CD14-positive monocyte (primary cell): ENCODE results near the gene SPG21. TPM values are rescaled to one million over a fixed set of nuclear protein-coding genes. Genes with fewer than 3 reads are reported as not detected.

ENCODE experiments used
- DNase-seq, 3 donors: peaks; one replicate each; pipeline ENCODE4 v3.0.0-alpha.2; 2011 to 2022
- H2AFZ ChIP-seq: 2 replicates; pipeline ENCODE4 v1.6.0; 2012; ENCODE audit warnings: mild to moderate bottlenecking, low read depth, low read length, inconsistent platforms; ENCODE audit not compliant: insufficient read depth, poor library complexity, severe bottlenecking
- H3K27ac ChIP-seq, 2 donors: 1 replicate in 1 of 2; 2 replicates in 1 of 2; pipeline ENCODE4 v1.5.1; 2012 to 2013; ENCODE audit warnings: low read length in 2 of 2, control low read depth in 1 of 2, inconsistent platforms in 1 of 2, low read depth in 1 of 2, mild to moderate bottlenecking in 1 of 2
- H3K27me3 ChIP-seq, 2 donors: one replicate each; pipeline versions ENCODE4 v1.6.0 to v1.6.1; 2011 to 2013; ENCODE audit warnings: low read length in 2 of 2; ENCODE audit not compliant: control insufficient read depth in 2 of 2, insufficient read depth in 2 of 2
- H3K36me3 ChIP-seq, 2 donors: replicated peaks in 1 of 2; 1 replicate in 1 of 2; 2 replicates in 1 of 2; pipeline versions ENCODE4 v1.5.1 to v1.6.1; 2012 to 2013; ENCODE audit warnings: low read length in 2 of 2, control low read depth in 1 of 2, inconsistent platforms in 1 of 2, mild to moderate bottlenecking in 1 of 2; ENCODE audit not compliant: insufficient read depth in 2 of 2, control insufficient read depth in 1 of 2
- H3K4me1 ChIP-seq, 2 donors: 1 replicate in 1 of 2; 2 replicates in 1 of 2; pipeline versions ENCODE4 v1.5.1 to v1.6.1; 2012 to 2013; ENCODE audit warnings: low read length in 2 of 2, control low read depth in 1 of 2, inconsistent platforms in 1 of 2, mild to moderate bottlenecking in 1 of 2, moderate library complexity in 1 of 2; ENCODE audit not compliant: insufficient read depth in 2 of 2, control insufficient read depth in 1 of 2
- H3K4me2 ChIP-seq: replicated peaks from 2 replicates; pipeline ENCODE3; 2012; ENCODE audit warnings: low read length, moderate library complexity, mild to moderate bottlenecking; ENCODE audit not compliant: poor library complexity, severe bottlenecking; ENCODE audit errors: extremely low read depth
- H3K4me3 ChIP-seq, 3 experiments: fragments of 200-600 bp in 1 of 3; sonication (generic) in 1 of 3; replicated peaks in 1 of 3; 1 replicate in 2 of 3; 2 replicates in 1 of 3; pipeline ENCODE4 v1.5.1; 2011 to 2013; ENCODE audit warnings: low read length in 3 of 3, mild to moderate bottlenecking in 3 of 3, control low read depth in 2 of 3, low read depth in 2 of 3, inconsistent platforms in 1 of 3, moderate library complexity in 1 of 3
- H3K79me2 ChIP-seq: 2 replicates; pipeline ENCODE4 v1.6.0; 2012; ENCODE audit warnings: mild to moderate bottlenecking, control low read depth, inconsistent platforms, low read length, moderate library complexity; ENCODE audit not compliant: insufficient read depth
- H3K9ac ChIP-seq: 2 replicates; pipeline ENCODE4 v1.6.0; 2017; ENCODE audit warnings: low read length, mild to moderate bottlenecking; ENCODE audit not compliant: insufficient read depth, poor library complexity, severe bottlenecking
- H3K9me3 ChIP-seq, 2 donors: replicated peaks in 1 of 2; 1 replicate in 1 of 2; 2 replicates in 1 of 2; pipeline versions ENCODE4 v1.5.1 to v1.6.1; 2012 to 2013; ENCODE audit warnings: low read length in 2 of 2, control low read depth in 1 of 2; ENCODE audit not compliant: control insufficient read depth in 1 of 2, insufficient read depth in 1 of 2
- H4K20me1 ChIP-seq: 2 replicates; pipeline ENCODE4 v1.6.0; 2012; ENCODE audit warnings: mild to moderate bottlenecking, low read length, control low read depth, moderate library complexity; ENCODE audit not compliant: insufficient read depth
- H3K27ac Mint-ChIP-seq, 7 donors: one replicate each; pipeline ENCODE4 v1.8.0; 2020; ENCODE audit warnings: mild to moderate bottlenecking in 7 of 7, mixed read lengths in 7 of 7, moderate library complexity in 6 of 7, inconsistent platforms in 2 of 7
- H3K27me3 Mint-ChIP-seq, 3 donors: one replicate each; pipeline ENCODE4 v1.8.0; 2021 to 2022; ENCODE audit warnings: low read depth in 3 of 3, mild to moderate bottlenecking in 3 of 3, mixed read lengths in 3 of 3, moderate library complexity in 3 of 3, inconsistent platforms in 1 of 3
- H3K36me3 Mint-ChIP-seq, 2 donors: one replicate each; pipeline ENCODE4 v1.8.0; 2020; ENCODE audit warnings: mixed read lengths in 2 of 2, inconsistent platforms in 1 of 2, mild to moderate bottlenecking in 1 of 2
- H3K4me1 Mint-ChIP-seq: one replicate; pipeline ENCODE4 v1.8.0; 2020; ENCODE audit warnings: mild to moderate bottlenecking, mixed read lengths
- H3K4me3 Mint-ChIP-seq, 2 donors: one replicate each; pipeline ENCODE4 v1.8.0; 2020; ENCODE audit warnings: mild to moderate bottlenecking in 2 of 2, mixed read lengths in 2 of 2, moderate library complexity in 1 of 2
- H3K9me3 Mint-ChIP-seq, 7 donors: one replicate each; pipeline ENCODE4 v1.8.0; 2020 to 2022; ENCODE audit warnings: mixed read lengths in 7 of 7, mild to moderate bottlenecking in 6 of 7, moderate library complexity in 6 of 7, inconsistent platforms in 2 of 7
- CTCF ChIP-seq: fragments of 200-600 bp; IDR thresholded peaks from one replicate; pipeline ENCODE4 v1.8.0; 2022; ENCODE audit warnings: antibody characterized with exemption, mild to moderate bottlenecking
- WGBS: methylation state at CpG from one replicate; pipeline ENCODE4 v1.1.5; 2013; ENCODE audit warnings: missing lambda C conversion rate; ENCODE audit not compliant: insufficient coverage; 5-methylcytosine and 5-hydroxymethylcytosine counted together
- intact Hi-C, 2 donors: fragments of 100-400 bp; cut with micrococcal nuclease; formaldehyde crosslinking; loops; one replicate each; pipeline versions ENCODE4 v1.15.0 to v1.15.1; 2023
- polyA plus RNA-seq, 3 donors: library from polyadenylated mRNA; depleted of rRNA in 1 of 3; unstranded in 2 of 3; stranded (reverse) in 1 of 3; fragments of 300-500 nt in 2 of 3; fragments of >200 nt in 1 of 3; fragmentation: Illumina TruSeq in 2 of 3; gene quantifications; 1 replicate in 2 of 3; 2 replicates in 1 of 3; pipeline ENCODE4 v1.2.3, GENCODE V29; 2012 to 2021

SPG21 gene
- polyA plus RNA-seq, 3 donors, result 102 to 375 (median 358) TPM

GRCh38 chr15:65038428-65038827, 48.7 kb upstream of the SPG21 start:
- no peak overlapping the region for H3K9ac ChIP-seq
- H3K4me1 Mint-ChIP-seq, result peaks cover 3% of the 10 kb centered on the region
- 100% methylated on average over 1 of the region's 3 CpGs for WGBS

GRCh38 chr15:65037309-65037708, 47.6 kb upstream of the SPG21 start:
- Histone ChIP-seq H3K4me1 (peaks cover 7 to 8% of the 10 kb centered on the region in 2 donors), H3K36me3 (no peaks in the 10 kb centered on the region), H3K27me3 (no peaks in the 10 kb centered on the region), H3K4me2 (no peak overlapping the region), H2AFZ (no peak overlapping the region), H3K9ac (no peak overlapping the region), H3K9me3 (no peaks in the 10 kb centered on the region), H4K20me1 (no peaks in the 10 kb centered on the region), H3K79me2 (no peaks in the 10 kb centered on the region), H3K27ac (no peak overlapping the region), H3K4me3 (no peak overlapping the region)
- Mint-ChIP-seq H3K27ac (no peak overlapping the region), H3K4me1 (peaks cover 11% of the 10 kb centered on the region), H3K36me3 (no peaks in the 10 kb centered on the region), H3K27me3 (peaks cover 3 to 7% (median 5%) of the 10 kb centered on the region in 3 donors), H3K4me3 (no peak overlapping the region), H3K9me3 (peaks cover 0 to under 1% (median 0%) of the 10 kb centered on the region in 7 donors)
- no CpG with 5 or more reads among the region's 1 CpG for WGBS
- TF ChIP-seq CTCF, result no peak
- DNase-seq, result no peak
- intact Hi-C loops, result loop anchor here in 1 of 2 donors (10.0 kb wide), 1 partner anchor 257 kb away; the partner anchor contains the start of gene RNU5A-1

More at GRCh38 chr15:65038428-65038827, 48.7 kb upstream of the SPG21 start:
- Mint-ChIP-seq H3K9me3 (peaks cover 0 to 1% (median 0%) of the 10 kb centered on the region in 7 donors), H3K4me3 (no peak overlapping the region), H3K27ac (no peak overlapping the region), H3K27me3 (peaks cover 1 to 5% (median 3%) of the 10 kb centered on the region in 3 donors), H3K36me3 (no peaks in the 10 kb centered on the region)
- no peak overlapping the region for H3K4me3 ChIP-seq
- TF ChIP-seq CTCF, result no peak
- no peak overlapping the region for H3K4me2 ChIP-seq
- no peaks in the 10 kb centered on the region for H3K9me3 ChIP-seq
- intact Hi-C loops, result loop anchor here in 1 of 2 donors (10.0 kb wide), 1 partner anchor 256 kb away; the partner anchor contains the start of gene RNU5A-1
- H2AFZ ChIP-seq, result no peak overlapping the region
- no peaks in the 10 kb centered on the region for H3K27me3 ChIP-seq
- H3K4me1 ChIP-seq, result peaks cover 0 to 4% of the 10 kb centered on the region in 2 donors
- DNase-seq, result no peak
- H3K79me2 ChIP-seq, result no peaks in the 10 kb centered on the region
- no peak overlapping the region for H3K27ac ChIP-seq
- no peaks in the 10 kb centered on the region for H4K20me1 ChIP-seq
- no peaks in the 10 kb centered on the region for H3K36me3 ChIP-seq
